AG09319 (cell line): ENCODE data around the gene RAI1.

Experiments
- DNase-seq: peaks from one replicate; pipeline ENCODE4 v3.0.0-alpha.2; 2010; ENCODE audit warnings: low read depth; ENCODE audit errors: extremely low read depth
- TF ChIP-seq, protein P1 (sequence below): IDR thresholded peaks from 2 replicates; pipeline ENCODE4 v1.5.1; 2011; ENCODE audit warnings: low read depth, mild to moderate bottlenecking, inconsistent platforms, low read length, moderate library complexity

Gene RAI1

DNA sequence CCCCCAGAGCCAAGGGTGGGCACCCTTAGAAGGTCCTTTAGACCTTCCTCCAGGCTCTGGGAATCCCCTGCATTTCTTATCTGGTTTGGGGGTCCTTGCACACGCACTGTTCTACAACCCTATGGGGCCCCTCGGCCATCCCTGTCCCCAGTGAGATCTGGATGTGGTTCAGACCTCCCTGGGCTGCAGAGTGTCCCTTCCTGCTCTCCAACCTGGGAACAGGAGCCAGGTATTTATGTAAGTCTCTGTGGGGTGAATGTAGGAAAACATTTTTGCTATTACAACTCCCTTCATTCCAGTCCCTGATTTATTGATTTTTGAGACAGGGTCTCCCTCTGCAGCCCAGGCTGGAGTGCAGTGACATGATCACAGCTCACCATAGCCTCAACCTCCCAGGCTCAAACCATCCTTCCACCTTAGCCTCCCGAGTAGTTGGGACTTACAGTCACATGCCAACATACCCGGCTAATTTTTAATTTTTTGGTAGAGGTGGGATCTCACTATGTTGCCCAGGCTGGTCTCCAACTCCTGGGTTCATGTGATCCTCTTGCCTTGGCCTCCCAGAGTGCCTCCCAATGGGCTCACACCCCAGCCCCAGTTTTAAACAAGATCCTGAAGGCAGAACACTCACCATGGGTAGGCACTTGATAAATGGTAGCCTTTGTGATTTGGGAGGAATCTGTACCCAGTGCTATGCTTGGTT is 61.6 kb downstream of the RAI1 start:
- no peak for DNase-seq
- TF ChIP-seq, protein P1, sequence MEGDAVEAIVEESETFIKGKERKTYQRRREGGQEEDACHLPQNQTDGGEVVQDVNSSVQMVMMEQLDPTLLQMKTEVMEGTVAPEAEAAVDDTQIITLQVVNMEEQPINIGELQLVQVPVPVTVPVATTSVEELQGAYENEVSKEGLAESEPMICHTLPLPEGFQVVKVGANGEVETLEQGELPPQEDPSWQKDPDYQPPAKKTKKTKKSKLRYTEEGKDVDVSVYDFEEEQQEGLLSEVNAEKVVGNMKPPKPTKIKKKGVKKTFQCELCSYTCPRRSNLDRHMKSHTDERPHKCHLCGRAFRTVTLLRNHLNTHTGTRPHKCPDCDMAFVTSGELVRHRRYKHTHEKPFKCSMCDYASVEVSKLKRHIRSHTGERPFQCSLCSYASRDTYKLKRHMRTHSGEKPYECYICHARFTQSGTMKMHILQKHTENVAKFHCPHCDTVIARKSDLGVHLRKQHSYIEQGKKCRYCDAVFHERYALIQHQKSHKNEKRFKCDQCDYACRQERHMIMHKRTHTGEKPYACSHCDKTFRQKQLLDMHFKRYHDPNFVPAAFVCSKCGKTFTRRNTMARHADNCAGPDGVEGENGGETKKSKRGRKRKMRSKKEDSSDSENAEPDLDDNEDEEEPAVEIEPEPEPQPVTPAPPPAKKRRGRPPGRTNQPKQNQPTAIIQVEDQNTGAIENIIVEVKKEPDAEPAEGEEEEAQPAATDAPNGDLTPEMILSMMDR: no peak

DNA sequence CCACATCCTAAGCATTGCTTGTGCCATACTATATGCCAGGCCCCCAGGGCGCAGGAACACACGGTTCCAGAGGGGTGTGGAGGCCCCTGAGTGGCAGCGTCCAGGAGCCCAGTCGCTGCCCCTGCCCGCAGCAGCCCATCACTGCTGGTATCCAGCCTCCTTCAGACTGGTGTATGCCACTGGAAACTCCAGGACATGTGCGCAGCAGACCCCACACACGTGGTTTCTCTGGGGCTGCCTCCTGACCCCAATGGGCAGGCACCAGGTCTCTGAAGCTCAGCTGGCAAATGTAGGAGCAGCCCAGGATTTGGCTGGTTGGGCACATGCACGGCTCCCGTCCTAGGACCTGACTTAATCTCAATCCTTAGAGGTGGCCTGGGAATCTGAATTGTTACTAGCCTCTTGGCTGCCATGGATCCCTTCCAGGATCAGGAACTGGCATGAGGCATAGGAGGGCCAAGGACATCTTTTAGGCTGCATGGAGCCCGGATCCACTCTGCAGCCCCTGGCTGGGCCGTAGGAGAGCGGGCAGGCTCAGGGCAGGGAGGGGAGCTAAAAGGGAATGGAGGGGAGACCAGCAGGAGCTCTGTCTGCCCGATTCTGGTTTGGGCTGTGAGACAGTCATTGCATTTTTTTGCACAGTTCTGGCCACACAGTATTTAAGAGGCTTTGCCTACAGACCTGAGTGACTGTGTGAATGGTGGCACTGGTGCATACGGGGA is 62.3 kb downstream of the RAI1 start:
- DNase-seq: no peak
- TF ChIP-seq, protein P1: no peak

DNA sequence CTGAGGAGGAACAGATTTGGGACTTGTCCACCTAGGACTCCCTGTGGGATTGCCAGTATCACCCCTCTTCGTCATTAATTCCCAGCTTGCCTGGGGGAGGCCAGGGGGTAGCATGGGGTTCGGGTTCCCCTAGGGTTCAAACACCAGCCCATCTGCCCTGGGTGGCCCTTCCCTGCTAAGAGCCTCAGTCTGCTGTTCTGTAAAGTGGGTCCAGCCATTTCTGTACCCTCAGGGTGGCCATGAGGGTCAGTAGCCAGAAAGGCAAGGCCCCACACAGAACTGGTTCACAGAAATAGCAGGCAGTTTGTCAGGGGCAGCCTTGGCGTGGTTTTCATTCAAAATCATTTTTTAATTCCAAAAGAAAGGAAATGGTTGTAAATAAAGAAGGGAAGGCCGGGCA is 62.9 kb downstream of the RAI1 start:
- no peak for DNase-seq
- TF ChIP-seq, protein P1: no peak

DNA sequence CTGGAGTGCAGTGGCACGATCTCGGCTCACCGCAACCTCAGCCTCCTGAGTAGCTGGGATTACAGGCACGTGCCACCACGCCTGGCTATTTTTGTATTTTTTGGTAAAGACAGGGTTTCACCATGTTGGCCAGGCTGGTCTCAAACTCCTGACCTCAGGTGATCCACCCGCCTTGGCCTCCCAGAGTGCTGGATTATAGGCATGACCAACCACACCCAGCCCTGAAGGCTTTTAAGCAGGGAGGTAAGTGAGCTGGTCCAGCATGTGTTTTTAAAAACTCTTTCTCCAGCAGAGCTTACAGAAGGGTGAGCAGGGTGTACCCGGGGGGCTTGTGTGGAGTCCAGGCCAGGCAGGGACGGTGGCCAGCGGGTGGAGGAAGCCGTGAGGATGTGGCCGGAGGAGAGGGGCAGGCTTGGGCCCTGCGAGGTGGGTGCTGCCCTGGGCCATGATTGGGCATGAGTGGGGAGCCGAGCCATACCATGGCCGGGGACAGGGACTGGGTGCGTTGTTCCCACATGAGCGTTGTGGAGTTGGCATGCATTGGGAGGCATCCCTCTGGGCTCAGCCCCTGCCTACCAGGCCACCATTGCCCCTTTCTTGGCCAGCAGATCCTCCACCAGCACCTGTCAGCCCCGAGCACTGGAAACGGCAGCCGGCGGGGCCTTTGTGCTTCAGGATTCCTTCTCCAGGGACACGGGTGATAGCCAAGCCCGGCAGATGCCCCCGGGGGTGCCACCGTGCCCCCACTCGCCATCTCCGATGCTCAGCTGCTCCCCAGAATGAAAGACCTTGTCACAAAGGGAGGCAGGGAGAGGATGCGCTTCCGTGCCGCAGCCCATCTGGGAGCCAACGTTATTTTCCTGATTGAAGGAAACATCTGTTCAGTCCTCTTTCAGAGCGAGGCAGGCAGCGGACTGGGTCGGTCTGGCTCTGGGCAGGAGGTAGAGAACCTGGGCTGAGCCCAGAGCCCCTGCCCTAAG is 64.5 kb downstream of the RAI1 start:
- no peak for DNase-seq
- TF ChIP-seq, protein P1: no peak

DNA sequence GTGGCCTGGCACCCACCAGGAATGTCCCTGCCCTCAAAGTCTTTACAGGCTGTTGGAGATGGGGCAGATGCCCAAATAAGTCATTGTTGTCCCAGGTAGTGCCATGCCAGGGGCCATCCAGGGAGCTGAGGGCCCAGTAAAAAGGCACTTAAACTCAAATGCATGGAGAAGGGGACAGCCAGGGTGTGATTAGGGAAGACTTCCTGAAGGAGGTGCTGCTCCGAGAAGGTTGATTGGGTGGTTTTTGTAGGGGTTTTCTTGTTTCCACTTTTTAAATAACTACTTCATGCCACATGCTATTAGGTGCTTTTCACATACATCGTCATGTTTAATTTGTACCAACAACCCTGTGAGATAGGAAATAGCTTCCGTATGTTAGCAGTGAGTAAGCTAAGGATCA is 66.9 kb downstream of the RAI1 start:
- TF ChIP-seq, protein P1: no peak

DNA sequence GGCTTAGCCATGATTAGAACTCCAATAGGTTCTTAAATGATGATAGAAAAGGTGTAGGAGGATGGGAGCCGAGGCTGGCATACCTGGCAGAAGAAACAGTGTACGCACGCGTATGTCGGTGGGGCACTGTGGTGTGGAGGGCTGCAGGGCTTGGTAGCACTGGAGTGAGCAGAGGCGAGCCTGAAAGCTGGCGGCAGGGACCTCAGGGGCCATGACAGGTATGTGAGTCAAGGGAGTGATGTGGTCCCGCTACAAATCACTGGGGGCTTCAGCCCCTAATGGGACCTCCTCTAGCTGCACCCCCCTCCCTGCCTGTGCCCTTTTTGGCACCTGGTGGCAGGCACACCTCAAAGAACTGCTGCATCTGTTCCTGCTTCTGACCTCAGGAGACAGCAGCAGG is 67.3 kb downstream of the RAI1 start:
- TF ChIP-seq, protein P1: no peak
- DNase-seq: no peak

More for the DNA sequence above, 66.9 kb downstream of the RAI1 start:
- DNase-seq: no peak
